K562 (cell line): Measurements from ENCODE around the gene IL17RC. TPM values are rescaled to one million over a fixed set of nuclear protein-coding genes. Genes with fewer than 3 reads are reported as not detected.
A peak's percentile ranks its signal among the peaks of the same experiment; 100 is the strongest.

Experiments
- ATF1 ChIP-seq, 2 experiments: fragments of 450-650 bp in 1 of 2; IDR thresholded peaks; 2 replicates each; pipeline ENCODE4 v1.6.1; 2016; ENCODE audit warnings: missing compliant biosample characterization in 1 of 2, missing genetic modification characterization in 1 of 2
- CBFA2T3 ChIP-seq: fragments of 450-650 bp; IDR thresholded peaks from 2 replicates; pipeline ENCODE4 v1.6.1; 2017
- CBX3 ChIP-seq, 2 experiments: IDR thresholded peaks; 1 replicate in 1 of 2; 2 replicates in 1 of 2; pipeline ENCODE4 v1.6.1; 2012; ENCODE audit warnings: inconsistent platforms in 2 of 2, low read length in 2 of 2, borderline replicate concordance in 1 of 2, control low read depth in 1 of 2
- E2F5 ChIP-seq: sonication (generic); formaldehyde crosslinking; IDR thresholded peaks from 2 replicates; pipeline ENCODE4 v1.8.0; 2022; ENCODE audit warnings: mild to moderate bottlenecking, missing genetic modification reagents
- ELF2 ChIP-seq: fragments of 250-450 bp; sonication (Bioruptor Pico); IDR thresholded peaks from 2 replicates; pipeline ENCODE4 v1.5.0; 2021; ENCODE audit warnings: mild to moderate bottlenecking
- KDM4B ChIP-seq, 2 experiments: fragments of 450-650 bp in 1 of 2; sonication (generic) in 1 of 2; IDR thresholded peaks; 2 replicates each; pipeline ENCODE4 v1.6.1; 2016 to 2017; ENCODE audit warnings: borderline replicate concordance in 2 of 2, antibody characterized with exemption in 1 of 2, low read depth in 1 of 2, mild to moderate bottlenecking in 1 of 2
- KLF1 ChIP-seq: fragments of 450-650 bp; IDR thresholded peaks from 2 replicates; pipeline ENCODE4 v1.6.1; 2016; ENCODE audit warnings: missing genetic modification characterization, missing compliant biosample characterization
- PBX2 ChIP-seq, 2 experiments: IDR thresholded peaks in 1 of 2; conservative IDR thresholded peaks in 1 of 2; 2 replicates each; pipeline ENCODE4 v1.6.1; 2016; ENCODE audit warnings: low read depth in 2 of 2, mild to moderate bottlenecking in 1 of 2, missing compliant biosample characterization in 1 of 2, missing genetic modification characterization in 1 of 2, moderate library complexity in 1 of 2
- PHTF2 ChIP-seq: fragments of 250-450 bp; sonication (Bioruptor Pico); IDR thresholded peaks from 2 replicates; pipeline ENCODE4 v1.5.0; 2021; ENCODE audit warnings: mild to moderate bottlenecking
- RBM14 ChIP-seq: fragments of 200-400 bp; formaldehyde crosslinking; IDR thresholded peaks from 2 replicates; pipeline ENCODE4 v1.6.1; 2018; ENCODE audit warnings: low read depth, mild to moderate bottlenecking, low read length, moderate library complexity, borderline replicate concordance; ENCODE audit not compliant: insufficient read depth
- SAP30 ChIP-seq: fragments of 200-600 bp; sonication (generic); IDR thresholded peaks from 2 replicates; pipeline ENCODE4 v1.6.1; 2012; ENCODE audit warnings: borderline replicate concordance, low read depth, mild to moderate bottlenecking, moderate library complexity, low read length, control low read depth, inconsistent platforms; ENCODE audit not compliant: insufficient read depth, poor library complexity, severe bottlenecking
- TBL1XR1 ChIP-seq, 2 experiments: IDR thresholded peaks; 2 replicates each; pipeline ENCODE4 v1.6.1; 2012; ENCODE audit warnings: improper control_type of control experiment in 2 of 2, low read length in 2 of 2, mild to moderate bottlenecking in 1 of 2
- THAP12 ChIP-seq: fragments of 250-450 bp; sonication (Bioruptor Pico); IDR thresholded peaks from 2 replicates; pipeline ENCODE4 v1.9.0; 2021; ENCODE audit warnings: mild to moderate bottlenecking, inconsistent platforms
- YBX1 ChIP-seq: fragments of 450-650 bp; IDR thresholded peaks from 2 replicates; pipeline ENCODE4 v1.7.1; 2016; ENCODE audit warnings: mild to moderate bottlenecking
- ZKSCAN1 ChIP-seq: fragments of 150-350 bp; IDR thresholded peaks from 2 replicates; pipeline ENCODE4 v1.6.1; 2016; ENCODE audit warnings: low read depth, low read length
- ZNF146 ChIP-seq: IDR thresholded peaks from one replicate; pipeline ENCODE4 v1.6.1; 2018; ENCODE audit warnings: missing compliant biosample characterization; ENCODE audit not compliant: unreplicated experiment
- ZNF23 ChIP-seq: fragments of 250-450 bp; sonication (Bioruptor Pico); IDR thresholded peaks from 2 replicates; pipeline ENCODE4 v1.4.0; 2020; ENCODE audit warnings: mild to moderate bottlenecking
- ZNF311 ChIP-seq: fragments of 250-450 bp; sonication (Bioruptor Pico); IDR thresholded peaks from 2 replicates; pipeline ENCODE4 v1.4.0; 2020; ENCODE audit warnings: mild to moderate bottlenecking, moderate library complexity
- ZSCAN32 ChIP-seq: fragments of 450-650 bp; formaldehyde crosslinking; IDR thresholded peaks from 2 replicates; pipeline ENCODE4 v1.4.0; 2020; ENCODE audit warnings: mild to moderate bottlenecking, moderate library complexity
- polyA plus RNA-seq, 8 experiments: library from polyadenylated mRNA; depleted of rRNA in 4 of 8; stranded (reverse) in 5 of 8; unstranded in 3 of 8; fragments of >200 nt; fragmentation: Nextera tagmentation in 2 of 8; fragmentation: Illumina TruSeq in 1 of 8; extraction: Ambion mirVana in 2 of 8; extraction: Trizol in 1 of 8; gene quantifications; 2 replicates each; pipeline versions ENCODE4 v1.2.1 to v1.2.3, GENCODE V29; 2011 to 2014; ENCODE audit warnings: inconsistent platforms in 1 of 8, missing spikeins in 1 of 8
- total RNA-seq, 7 experiments: library from RNA; depleted of rRNA in 6 of 7; stranded (reverse); fragments of >200 nt in 6 of 7; fragmentation: Illumina TruSeq in 2 of 7; extraction: Trizol in 2 of 7; gene quantifications; 2 replicates each; pipeline versions ENCODE4 v1.2.1 to v1.2.3, GENCODE V29; 2011 to 2021; ENCODE audit warnings: low replicate concordance in 1 of 7

IL17RC gene
- total and polyA plus RNA-seq, 9 of the 15 experiments (the other 6 are each of a cell fraction or from before 2014, with no cell fraction given) = 0.15 to 11.4 (median 7.1) TPM; not detected in 1

- TF ChIP-seq RBM14 (0 out of 2 replicates have a peak, but pooled peaks have one; percentile 75), ZKSCAN1 (peak; percentile 67; the same call in 1 of the 2 replicates), ZNF311 (CRISPR knock-in tag) (no peak), ATF1 (CRISPR knock-in tag; IDR thresholded peaks at IDR 0.05) (no peak), ATF1 (tag; IDR thresholded peaks at IDR 0.05) (peak; percentile 76; the same call in 1 of the 2 replicates), ZSCAN32 (CRISPR knock-in tag) (no peak), ZNF23 (CRISPR knock-in tag) (no peak), TBL1XR1 (IDR thresholded peaks at IDR 0.05; ENCODE audit: low read length in 2 of 2) (no peak), SAP30 (peak; percentile 87), KDM4B (IDR thresholded peaks at IDR 0.05; ENCODE audit: borderline replicate concordance in 2 of 2, low read depth in 1 of 2) (peak in 1 of 2 experiments; percentile 82; a peak in 1 of 4 replicates), THAP12 (CRISPR knock-in tag) (peak; percentile 100), PHTF2 (no peak), E2F5 (CRISPR knock-in tag) (peak; percentile 82; the same call in 1 of the 2 replicates), CBFA2T3 (0 out of 2 replicates have a peak, but pooled peaks have one; percentile 4), ZNF146 (CRISPR knock-in tag) (no peak), YBX1 (no peak), CBX3 (IDR thresholded peaks at IDR 0.05; ENCODE audit: borderline replicate concordance in 1 of 2, low read length in 2 of 2) (no peak), ELF2 (peak; percentile 94), PBX2 (CRISPR knock-in tag; IDR thresholded peaks at IDR 0.05; ENCODE audit: low read depth) (no peak), PBX2 (tag; conservative IDR thresholded peaks at IDR 0.05; ENCODE audit: low read depth) (0 out of 2 replicates have a peak, but pooled peaks have one; percentile 13), KLF1 (tag) (peak; percentile 82)
Measured at GRCh38 chr3:9890249-9891071, 26.4 kb upstream of the IL17RC start, which contains the start of gene JAGN1 (continued).
